Renal cortex interstitium (tissue), 11 donors: ENCODE data around the gene MYH11. TPM values are rescaled to one million over a fixed set of nuclear protein-coding genes. Genes with fewer than 3 reads are reported as not detected.
A peak's percentile ranks its signal among the peaks of the same experiment; 100 is the strongest.

Experiments
- DNase-seq, 11 donors: peaks; one replicate each; pipeline ENCODE4 v3.0.0-alpha.2; 2013; ENCODE audit warnings: low read depth in 9 of 11, low spot score in 4 of 11; ENCODE audit errors: extremely low read depth in 1 of 11
- polyA plus RNA-seq, 3 donors: library from polyadenylated mRNA; unstranded; fragments of 120-200 nt; gene quantifications; one replicate each; pipeline ENCODE4 v1.2.1, GENCODE V29; 2013; ENCODE audit not compliant: insufficient read length in 3 of 3

Gene MYH11
- polyA plus RNA-seq, 3 donors, result 9.9 to 12.2 (median 10.7) TPM

DNA sequence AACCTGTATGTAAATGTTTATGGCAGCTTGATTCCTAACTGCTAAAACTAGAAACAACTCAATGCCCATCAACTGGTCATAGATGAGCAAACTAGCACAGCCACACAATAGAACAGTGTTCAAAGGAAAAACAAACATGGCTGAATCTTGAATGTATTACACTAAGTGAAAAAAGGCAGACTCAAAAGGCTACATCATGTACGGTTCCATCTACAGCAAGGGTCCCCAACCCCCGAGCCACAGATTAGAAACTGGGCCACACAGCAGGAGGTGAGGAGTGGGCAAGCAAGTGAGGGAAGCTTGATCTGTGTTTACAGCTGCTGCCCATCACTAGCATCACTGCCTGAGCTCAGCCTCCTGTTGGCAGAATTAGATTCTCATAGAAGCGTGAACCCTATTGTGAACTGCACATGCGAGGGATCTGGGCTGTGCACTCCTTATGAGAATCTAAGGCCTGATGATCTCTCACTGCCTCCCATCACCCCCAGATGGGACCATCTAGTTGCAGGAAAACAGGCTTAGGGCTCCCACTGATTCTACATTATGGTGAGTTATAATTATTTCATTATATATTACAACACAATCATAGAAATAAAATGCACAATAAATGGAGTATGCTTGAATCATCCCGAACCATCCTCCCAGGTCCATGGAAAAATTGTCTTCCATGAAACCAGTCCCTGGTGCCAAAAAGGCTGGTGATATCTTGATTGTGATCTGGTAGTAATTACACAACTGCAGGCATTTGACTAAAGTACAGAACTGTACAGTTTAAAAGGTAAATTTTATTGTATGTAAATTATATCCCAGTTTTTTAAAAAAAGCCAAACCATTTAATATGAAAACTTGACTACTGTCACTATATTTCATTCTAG lies 23.8 kb upstream of the MYH11 start:
- DNase-seq, result no peak

DNA sequence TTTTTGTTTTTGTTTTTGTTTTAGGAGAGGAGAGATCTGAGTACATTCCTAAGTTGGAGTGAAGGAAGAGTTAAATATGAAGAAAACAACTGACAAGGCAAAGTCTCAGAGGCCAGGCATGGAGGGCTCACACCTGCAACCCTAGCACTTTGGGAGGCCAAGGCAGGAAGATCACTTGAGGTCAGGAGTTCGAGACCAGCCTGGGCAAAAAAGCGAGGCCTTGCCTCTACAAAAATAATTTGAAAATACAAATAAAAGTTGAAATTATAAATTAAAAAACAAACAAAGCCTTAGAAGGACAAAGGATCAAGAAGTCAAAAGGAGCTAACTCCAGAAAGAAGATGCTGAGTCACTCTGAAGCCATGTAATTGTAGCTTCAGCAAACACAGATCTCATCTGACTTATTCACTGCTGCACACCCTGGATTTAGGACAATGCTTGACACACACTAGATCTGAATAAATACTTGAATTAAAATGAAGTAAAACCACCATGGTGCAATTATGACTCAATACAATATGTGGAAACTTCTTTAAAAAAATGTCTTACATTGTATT lies 22.5 kb upstream of the MYH11 start:
- no peak for DNase-seq

DNA sequence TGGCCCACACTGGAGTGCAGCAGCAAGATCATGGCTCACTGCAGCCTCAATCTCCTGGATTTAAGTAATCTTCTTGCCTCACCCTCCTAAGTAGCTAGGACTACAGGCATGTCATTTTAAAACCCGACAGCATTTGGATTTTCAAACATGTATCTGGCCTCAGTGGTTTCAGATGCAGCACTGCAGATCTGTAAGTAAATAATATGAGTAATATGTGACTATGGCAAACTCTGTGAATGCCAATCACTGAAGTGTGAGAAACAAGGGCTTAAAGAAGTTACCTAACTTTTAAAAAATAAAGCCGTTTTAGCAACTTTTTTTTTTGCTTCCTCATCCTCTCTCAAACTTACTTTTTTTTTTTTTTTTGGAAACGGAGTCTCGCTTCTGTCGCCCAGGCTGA lies 19.7 kb upstream of the MYH11 start:
- no peak for DNase-seq

DNA sequence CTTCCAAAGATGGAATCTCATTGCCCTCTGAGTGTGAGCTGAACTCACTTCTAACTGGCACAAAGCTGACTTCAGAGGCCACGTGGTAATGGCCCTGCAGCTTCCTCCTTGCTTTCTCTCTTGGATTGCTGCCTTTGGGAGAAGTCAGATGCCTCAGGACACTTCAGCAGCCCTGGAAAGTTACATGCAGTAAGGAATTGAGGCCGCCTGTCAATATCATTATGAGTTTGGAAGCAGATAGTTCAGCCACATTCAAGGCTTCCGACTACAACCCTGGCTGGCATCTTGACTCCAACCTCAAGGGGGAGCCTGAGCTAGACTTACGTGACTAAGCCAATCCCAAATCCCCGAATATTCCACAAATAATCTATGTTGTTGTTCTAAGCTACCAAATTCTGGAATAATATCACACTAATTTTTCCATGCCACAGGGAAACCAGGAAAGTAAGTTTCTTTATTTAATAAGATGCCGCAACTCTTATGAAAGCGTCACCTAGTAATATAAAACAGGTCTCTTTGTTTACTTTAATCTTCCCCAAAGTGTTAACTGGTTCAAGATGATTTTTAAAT lies 18.0 kb upstream of the MYH11 start:
- peak in 3 of 11 donors; percentile 28 to 46 (median 37) for DNase-seq

DNA sequence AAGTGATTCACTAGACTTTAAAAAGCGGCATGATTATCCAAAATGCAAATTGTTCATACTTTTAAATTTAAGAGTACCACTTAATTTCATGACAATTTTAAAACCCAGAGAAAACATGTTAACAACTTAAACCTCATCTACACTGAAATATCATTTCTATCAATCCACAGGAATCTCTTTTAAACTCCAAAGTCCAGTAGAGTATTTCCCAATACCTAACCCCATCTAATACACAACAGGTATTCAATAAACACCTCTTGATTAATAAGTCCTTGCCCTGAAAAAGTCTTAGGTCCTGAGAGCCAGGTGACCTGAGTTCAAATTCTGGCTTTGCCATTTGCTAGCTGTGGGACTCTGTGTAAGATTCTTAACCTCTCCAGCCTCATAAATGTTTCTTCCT lies 16.9 kb upstream of the MYH11 start:
- DNase-seq, result no peak

DNA sequence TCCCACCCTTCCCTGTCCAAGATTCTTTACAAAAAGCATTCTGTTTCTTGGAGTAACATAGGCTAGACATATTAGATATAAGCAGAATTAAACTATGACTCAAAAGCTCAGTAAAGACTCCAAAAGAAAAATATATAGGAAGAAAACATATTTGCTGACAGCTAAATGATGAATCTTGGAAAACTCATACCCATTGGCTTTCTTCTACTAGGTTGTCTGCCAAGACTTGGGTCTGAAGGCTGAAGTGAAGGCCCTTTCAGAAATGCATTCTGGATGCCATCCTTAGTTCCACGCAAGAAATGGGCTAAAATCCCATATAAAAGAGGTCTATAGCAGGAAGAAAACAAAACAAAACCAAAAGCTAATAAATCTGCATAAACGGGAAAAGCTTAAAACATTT lies 16.5 kb upstream of the MYH11 start:
- no peak for DNase-seq

DNA sequence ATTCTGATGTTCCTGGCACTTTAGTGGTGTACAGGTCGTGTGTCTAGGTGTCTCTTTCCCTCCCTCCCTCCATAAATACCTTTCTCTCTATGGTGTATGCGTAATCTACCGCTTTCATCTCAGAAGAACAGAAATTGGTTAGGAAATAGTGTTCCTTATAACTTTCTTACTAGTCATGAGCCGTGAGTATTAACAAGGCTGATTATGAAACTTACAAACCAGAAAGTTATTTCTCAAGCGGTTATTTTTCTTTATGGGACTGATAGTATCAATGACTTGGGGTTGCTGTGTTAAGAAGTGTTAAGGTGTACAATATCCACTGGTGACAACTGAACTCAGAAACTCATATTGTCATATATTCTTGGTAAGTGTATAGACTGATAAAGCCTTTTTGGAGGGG lies 13.2 kb upstream of the MYH11 start:
- no peak for DNase-seq

DNA sequence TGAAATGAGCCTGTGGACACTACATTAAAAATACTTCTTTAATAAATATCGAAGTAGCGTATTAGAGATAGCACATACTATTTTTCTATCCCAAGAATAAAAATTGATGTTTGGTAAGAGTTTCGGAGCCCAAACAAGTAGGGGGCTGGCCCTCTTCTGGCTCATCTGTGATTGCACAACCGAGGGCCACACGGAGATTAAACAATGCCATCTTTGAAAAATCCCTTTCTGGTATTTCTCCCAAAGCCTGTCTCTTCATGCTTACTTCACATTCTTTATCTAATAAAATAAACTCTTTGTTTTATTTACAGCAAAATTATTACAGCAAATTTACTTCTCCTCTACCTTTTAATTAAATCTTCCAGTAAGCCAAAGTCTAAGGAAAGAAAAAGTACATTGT lies 9.6 kb upstream of the MYH11 start:
- DNase-seq, result no peak

DNA sequence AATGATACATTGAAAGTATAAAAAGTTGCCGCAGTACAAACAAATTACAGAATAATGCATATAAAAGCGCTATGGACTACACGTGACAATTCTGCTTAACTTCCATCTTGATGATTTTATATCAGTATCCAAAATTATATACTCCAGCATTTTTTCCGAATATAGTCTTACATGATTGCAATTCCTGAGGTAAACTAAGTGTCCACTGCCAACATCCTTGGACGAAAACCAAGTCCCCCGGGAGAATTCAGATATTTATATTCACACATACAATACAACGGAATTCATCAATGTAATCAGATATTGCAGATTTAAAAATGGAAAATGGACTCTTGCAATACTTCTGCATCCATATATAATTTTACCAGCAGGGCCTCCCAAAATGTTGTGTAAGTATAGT lies 8.9 kb upstream of the MYH11 start:
- no peak for DNase-seq

DNA sequence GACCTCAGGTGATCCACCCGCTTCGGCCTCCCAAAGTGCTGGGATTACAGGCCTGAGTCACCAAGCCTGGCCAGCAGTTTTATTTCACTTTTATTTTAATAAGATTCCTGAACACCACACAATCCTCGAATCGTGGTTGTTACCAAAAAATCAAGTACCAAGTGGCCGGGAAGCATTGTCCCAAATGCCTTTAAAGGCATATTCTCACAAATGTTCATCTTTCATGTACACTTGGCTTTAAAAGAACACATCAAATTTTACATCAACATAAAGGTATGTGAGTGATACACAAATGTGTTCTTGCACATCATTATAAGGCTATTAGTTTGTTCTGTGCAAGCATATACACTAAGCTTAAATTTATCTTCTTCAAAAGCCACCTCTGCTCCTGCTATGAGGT lies 8.1 kb upstream of the MYH11 start:
- DNase-seq, result no peak

DNA sequence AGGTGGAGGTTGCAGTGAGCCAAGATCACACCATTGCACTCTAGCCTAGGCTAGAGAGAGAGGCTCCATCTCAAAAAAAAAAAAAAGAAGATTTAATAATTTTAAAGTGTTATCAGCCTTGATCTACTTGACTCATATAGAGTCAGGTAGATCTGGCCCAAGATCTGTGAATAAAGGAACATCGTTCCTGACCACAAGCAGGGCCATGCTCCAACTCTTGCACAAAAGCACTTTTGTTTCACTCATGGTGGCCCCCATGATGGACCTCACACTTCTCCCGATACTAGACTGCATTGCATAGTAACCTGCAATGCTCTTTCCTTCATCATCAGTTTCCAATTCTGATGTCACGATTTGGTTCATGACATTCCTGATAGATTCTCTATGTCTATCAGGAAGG lies 5.2 kb upstream of the MYH11 start:
- DNase-seq, result no peak

DNA sequence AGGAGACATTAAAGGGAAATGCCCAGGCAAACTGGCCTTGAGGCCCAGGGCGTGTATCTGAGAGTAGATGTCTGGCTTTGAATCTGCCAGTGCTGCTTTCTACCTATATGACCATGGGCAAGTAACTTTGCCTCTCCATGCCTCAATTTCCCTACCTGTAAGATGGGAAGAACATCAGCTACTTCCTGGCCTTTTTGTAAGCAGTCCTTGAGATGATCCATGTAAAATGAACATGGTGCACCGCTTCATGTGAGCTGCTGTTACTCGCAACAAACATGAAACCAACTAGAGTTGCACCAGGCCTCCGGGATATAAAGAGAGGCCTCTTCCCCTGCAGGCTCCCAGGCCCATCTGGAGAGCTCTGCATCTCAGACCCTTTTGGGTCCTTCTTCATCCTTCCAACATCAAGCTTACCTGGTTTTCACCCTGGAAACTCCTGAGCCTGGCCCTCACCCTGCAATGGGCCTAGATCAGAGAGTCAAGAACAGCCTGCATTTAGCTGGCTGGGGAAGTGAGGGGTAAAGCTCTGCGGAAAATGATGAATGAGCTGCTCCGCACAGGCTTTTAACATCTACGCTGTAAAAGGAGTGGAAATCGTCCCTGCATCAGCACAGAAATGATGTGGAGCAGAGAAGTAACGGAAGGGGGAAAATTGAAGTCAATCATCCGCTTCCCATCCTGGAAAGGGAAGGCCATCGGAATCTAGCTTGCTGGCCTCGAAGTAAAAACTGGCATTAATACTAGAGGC lies 2.3 kb upstream of the MYH11 start:
- DNase-seq, result no peak

DNA sequence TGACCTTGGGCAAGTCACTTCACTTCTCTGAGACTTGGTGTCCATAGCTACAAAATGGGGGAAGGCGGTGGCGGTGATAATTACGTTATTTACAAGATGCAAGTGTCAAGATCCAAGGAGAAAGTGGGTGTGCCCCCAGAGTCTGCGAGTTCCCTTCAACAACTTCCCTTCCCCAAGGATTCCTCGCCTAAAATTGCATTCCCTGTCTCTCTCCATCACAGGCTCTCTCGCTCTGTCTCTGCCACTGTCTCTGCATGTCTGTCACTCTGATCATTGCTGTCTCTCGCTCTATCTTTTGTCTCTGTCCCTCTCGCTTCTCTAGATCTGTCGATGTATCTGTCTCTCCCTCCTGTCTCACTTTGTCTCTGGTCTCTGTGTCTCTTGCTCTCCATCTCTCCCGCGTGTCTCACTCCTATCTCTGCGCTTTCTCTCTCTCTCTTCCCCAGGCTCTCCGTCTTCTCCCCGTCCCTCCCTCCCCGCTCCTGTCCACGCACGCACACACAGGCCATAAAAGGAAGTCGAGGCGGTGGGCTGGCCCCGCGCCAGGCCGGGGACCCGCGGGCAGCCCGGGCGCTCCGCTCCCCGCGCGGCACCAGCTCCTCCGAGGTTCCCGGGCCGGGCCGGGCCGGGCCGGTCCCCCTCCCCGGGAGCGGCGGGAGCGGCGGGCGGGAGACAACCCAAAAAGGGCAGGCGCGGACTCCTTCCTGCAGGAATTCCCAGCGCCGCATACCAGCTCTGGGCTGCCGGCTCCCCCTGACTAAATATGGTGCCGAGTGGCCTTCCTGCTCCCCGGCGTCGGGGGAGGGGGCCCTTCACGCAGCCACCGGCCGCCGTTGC lies 1.1 kb upstream of the MYH11 start:
- peak in 3 of 11 donors; percentile 14 to 17 (median 15) for DNase-seq

DNA sequence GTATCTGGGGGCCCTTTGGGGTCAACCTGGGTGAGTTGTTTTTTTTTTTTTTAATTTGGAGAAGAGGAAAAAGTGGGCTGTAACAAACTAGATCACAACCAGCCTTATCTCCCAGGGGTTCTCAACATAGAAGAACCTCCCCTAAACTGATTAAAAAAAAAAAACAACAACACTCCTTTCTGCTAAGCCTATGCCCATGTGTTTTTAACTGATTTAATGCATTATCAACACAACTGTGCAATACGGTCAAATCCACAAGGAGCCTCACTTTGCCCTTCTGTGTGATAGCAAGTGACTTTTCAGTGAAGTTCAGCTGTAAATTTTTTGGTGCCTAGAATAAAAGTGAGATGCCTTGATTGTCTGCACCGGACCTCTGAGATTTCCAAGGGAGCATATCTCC lies 646 bp downstream of the MYH11 start:
- DNase-seq, result no peak

DNA sequence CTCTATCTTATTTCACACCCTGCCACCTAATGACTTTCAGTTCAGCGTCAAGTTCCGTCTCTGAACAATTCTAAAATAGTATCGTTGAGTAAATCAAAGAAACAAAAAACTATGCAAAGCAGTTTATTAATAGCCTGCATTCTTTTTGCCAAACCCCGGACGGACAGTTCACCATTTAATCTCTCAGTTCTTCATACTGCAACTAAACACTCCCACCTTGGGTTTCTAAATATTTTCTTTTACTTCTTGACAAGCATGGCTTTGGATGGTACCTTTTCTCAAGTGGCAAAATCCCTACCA lies 1.2 kb downstream of the MYH11 start:
- DNase-seq, result no peak

DNA sequence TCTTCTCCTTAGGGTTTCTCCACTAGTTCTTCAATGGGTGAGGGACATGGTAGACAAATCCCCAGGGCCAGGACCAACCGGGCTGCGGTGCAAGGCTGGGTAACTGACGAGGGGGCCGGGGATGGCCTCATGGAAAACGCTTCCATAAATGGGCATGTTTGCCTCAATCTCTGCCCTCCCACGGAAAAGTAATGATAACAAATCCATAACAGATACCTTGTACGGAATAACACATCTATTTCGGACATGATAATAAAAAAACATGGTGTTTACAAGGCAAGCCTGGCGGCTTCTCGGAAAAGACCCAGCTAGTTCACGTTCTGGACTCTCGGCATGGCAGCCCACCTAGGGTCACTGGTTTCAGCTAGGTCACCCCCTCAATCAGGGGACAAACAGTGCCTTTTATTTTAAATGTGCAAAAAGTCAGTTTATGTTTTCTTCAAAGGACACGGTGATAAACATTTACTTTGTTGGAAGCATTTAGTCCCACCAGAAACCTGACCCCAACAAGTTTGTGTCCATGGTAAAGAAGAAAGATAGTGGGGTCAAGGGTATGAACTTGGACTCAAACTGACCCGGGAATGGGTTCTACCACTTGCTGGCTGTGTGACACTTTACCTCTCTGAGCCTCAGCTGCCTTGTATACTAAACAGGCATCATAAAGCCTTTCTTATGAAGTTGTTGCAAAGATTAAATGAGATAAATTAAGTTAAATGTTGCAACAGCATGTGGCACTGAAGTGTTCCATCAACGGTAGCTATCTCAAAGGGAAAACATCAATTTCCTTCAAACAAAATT lies 1.7 kb downstream of the MYH11 start:
- DNase-seq, result no peak

DNA sequence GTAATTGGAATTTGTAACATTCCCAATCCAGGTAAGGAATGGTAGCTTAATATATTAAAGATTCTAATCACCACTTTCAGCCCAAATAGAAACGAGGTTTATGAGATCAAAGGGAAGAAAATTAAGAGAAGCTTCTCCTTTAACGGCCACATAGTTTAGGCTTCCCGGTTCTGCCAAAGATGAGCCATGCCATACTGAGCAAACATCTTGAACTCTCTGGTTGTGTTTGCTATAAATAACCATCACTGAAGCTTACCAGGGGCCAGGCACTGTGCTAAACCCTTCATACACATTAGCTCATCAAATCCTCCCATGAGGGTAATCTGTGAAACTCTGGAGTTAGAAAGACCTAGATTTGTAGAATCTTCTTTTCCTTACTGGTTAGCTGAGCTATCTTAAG lies 2.8 kb downstream of the MYH11 start:
- DNase-seq, result no peak

DNA sequence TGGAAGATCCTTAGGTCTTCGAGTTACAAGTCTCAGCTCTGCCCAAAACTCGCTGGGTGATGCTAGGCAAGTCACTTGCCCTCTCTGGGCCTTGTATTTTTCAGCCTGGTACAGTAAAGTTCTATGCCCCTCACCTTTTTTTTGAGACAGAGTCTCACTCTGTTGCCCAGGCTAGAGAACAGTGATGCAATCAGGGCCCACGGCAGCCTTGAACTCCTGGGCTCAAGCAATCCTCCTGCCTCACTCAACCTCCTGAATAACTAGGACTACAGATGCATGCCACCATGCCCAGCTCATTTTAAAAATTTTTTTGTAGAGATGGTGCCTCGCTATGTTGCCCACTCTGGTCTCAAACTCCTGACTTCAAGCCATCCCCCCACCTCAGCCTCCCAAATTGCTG lies 3.8 kb downstream of the MYH11 start:
- DNase-seq, result no peak
